Skin of body (tissue), 2 donors: Measurements from ENCODE around the gene KRT12. TPM values are rescaled to one million over a fixed set of nuclear protein-coding genes. Genes with fewer than 3 reads are reported as not detected.
"Not testable (repeated sequence)": the region's sequence is repeated elsewhere in the genome, so short reads cannot be mapped to it uniquely, and the experiment has no call there.

ENCODE experiments used
- DNase-seq: peaks from one replicate; lab custom pipeline; 2025; lab: John Stamatoyannopoulos, UW
- total RNA-seq: library from RNA; depleted of rRNA; stranded (reverse); fragments of >200 nt; gene quantifications from one replicate; pipeline ENCODE4 v1.2.3, GENCODE V29; 2014

The KRT12 gene
- total RNA-seq, 1 donor from 2014 or later: 0.10 TPM

GRCh38 chr17:40884708-40885512, 17.9 kb upstream of the KRT12 start, which contains the start of gene KRT20:
KRT20 (minus strand) TSS chr17:40885242; CDS start chr17:40885185, 57 bp downstream.
- no peak for DNase-seq

DNA sequence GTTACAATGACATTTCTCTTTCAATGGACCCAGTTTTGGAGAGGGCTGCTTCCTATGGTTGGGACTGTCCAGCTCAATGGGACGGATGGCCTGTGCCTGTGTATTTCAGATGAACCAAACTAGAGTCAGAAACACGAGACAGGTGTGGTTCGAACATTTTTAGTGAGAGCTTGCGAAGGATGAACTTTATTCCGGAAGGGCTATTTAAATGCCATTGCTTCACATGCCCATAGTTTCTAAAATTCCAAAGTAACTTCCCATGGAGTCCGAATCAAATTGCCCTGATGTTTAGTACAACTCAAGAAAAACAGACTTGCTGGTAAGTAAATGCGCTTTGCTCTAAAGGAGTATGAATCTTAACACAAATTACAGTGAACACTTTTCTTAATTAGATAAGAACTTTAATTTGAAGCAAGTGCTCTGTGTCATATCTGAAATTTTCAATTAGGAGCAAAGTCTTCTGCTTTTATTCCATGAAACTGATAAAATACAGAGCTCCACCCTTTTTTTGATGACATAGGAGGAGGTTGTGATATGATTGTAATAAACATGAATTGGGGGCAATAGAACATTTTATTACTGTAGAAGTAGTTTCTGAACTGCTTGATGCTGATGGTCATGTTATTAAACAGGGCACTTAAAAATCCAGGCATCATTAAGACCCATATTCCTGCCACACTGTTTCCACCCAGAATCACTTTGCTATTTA, 16.8 kb upstream of the KRT12 start:
- no peak for DNase-seq

GRCh38 chr17:40883031-40883430, 16.0 kb upstream of the KRT12 start:
- no peak for DNase-seq

DNA sequence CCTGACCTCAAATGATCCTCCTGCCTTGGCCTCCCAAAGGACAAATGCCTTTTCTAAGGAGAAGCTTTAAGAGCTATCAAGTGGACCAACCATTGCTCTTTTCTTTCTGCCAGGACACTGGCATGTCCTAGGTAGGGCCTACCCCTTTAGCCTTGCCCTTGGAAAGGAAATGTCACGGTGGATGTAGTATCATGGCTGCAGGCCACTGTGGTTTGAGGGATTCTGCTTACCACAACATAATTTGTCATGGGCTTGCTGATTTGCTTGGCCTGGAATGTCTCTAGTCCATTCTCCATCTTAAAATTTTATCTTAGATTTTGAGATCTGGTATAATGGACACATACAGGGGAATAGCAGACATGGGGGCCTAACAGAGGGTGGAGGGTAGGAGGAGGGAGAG, 12.0 kb upstream of the KRT12 start:
- no peak for DNase-seq

DNA sequence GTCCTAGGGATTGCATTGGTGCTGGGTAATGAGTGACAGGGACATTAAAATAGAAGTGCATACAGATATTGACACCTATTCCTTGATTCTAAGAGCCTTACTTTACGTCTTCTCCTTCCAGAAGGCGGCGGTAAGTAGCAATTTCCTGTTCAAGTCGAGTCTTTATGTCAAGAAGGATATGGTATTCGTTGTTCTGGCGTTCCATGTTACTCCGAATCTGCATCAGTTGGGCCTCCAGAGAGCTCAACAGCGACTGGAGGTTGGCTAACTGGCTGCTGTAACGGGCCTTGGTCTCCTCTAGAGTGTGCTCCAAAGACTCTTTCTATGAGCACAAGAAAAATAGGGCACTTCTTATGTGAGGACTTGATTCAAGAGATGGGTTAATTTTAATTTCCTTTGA, 11.0 kb upstream of the KRT12 start:
- no peak for DNase-seq

- DNase-seq: no peak
These were observed 6.8 kb upstream of the KRT12 start for GRCh38 chr17:40873801-40874200.

DNA sequence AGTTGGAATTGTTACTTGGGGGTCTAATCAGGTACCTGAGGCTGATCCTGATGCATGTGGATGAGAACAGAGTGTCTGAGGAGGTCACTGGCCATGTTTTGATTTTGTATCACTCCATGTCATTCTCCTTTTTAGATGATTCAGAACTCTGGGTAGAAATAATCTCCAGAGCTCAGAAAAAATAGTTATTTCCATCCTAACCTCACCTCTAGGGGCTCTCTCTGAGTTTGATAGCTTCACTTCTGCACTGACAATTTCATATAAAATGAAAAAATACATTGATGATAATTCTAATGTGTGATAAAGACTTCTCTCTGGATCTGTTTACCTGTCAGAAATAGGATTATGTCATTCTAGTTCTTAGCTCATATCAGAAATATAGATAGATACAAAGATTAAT, 6.2 kb upstream of the KRT12 start:
- no peak for DNase-seq

DNA sequence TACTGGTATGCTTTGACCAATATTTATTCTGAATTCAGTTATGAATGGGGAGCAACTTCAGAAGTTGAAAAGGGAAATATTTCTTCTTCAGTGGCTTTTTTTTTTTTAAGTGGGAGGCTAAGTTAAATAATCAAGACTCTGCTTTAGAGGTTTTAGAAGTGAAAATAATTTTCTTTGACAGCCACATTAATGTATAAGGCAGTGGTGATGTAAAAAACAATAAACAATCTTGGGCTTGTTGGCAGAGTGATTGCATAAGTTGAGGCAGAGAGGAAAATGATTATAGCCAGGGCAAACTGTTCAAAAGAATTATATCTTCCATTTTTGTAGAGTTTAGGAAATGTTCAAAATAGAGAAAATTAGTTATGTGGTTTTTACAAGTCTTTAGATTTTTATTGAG, 5.4 kb upstream of the KRT12 start:
- DNase-seq: no peak

GRCh38 chr17:40871316-40871715, 4.3 kb upstream of the KRT12 start:
- DNase-seq: no peak

GRCh38 chr17:40870136-40870535, 3.1 kb upstream of the KRT12 start:
- DNase-seq: no peak

- DNase-seq: no peak
These were observed 2.2 kb downstream of the KRT12 start for GRCh38 chr17:40864661-40865390.

GRCh38 chr17:40862985-40863733, 3.9 kb downstream of the KRT12 start:
- no peak for DNase-seq

- no peak for DNase-seq
These were observed 7.5 kb downstream of the KRT12 start for GRCh38 chr17:40859536-40859935.

DNA sequence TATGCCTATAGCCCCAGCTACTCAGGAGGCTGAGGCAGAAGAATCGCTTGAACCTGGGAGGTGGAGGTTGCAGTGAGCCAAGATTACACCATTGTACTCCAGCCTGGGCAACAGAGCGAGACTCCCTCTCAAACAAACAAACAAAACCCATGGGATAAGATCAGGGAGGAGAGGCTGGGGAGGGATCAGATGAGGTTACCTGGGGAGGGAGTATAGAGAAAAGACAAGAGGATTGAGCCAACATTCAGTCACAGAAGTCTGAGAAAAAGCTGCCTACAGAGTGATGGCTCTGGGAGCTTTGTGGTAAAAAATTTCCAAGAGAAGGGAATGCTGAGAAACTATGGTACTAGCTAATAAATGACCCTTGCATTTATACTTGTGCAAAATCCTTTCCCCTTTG, 8.4 kb downstream of the KRT12 start:
- not testable (repeated sequence) for DNase-seq

GRCh38 chr17:40857535-40857934, 9.5 kb downstream of the KRT12 start:
- DNase-seq: peak; percentile 71

DNA sequence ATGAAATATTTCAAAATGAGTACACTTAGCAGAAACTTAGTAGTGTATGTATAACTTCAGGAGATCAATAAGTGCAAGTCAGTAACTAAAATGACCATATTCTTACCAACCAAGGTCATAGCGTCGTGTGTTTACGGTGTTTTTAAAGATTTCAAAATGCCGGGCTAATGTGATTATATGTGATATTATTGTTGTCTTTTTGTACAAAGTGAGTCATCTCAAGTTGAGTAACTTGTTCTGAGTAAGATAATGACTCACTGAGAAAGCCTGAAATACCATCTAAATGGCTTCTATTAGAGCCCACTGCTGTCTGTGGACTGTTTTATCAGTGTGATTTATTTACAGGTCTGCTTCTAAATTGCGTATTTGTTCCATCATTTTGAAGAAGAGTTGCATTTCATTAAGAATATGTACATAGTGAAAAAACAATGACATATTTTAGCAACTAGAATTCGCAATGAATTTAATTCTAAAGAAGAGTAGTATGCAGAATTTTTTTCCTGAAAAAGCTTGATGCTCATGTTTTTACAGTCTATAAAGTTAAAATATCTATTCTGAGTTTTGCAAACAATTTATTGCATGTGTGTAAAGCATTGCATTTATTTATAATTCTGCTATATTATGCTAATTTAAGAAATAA, 12.7 kb downstream of the KRT12 start:
- no peak for DNase-seq

DNA sequence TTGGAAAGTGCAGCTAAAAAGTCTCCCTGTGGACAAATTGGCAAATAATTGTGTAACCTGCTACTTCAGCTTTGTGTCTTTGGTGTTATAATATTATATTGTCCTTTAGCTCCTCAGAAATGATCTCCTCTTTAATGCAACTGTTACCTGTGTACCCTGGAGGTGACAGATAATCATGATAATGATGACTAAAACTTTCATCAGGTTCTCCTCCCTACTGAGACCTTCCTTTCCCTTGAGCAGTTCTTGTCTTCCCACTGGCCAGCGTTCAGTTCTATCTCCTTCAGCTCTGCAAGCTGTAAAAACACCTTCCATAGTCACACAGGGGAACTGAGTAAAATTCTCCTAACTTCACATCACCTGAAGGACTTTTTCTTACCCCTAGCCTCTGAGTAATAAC, 14.7 kb downstream of the KRT12 start:
- no peak for DNase-seq

- DNase-seq: no peak
These were observed 16.6 kb downstream of the KRT12 start for GRCh38 chr17:40850293-40850972.

- DNase-seq: no peak
These were observed 17.3 kb downstream of the KRT12 start for GRCh38 chr17:40849723-40850122.

- no peak for DNase-seq
These were observed 18.3 kb downstream of the KRT12 start for GRCh38 chr17:40848583-40849235.
